Breast epithelium (tissue), 3 donors: ENCODE measurements around the gene AGR2.

ENCODE experiments used
- CTCF ChIP-seq, 3 donors: fragments of 450-650 bp; IDR thresholded peaks; one replicate each; pipeline ENCODE4 v1.5.1; 2016 to 2017; ENCODE audit warnings: antibody characterized with exemption in 3 of 3, mild to moderate bottlenecking in 3 of 3, moderate library complexity in 3 of 3
- POLR2A ChIP-seq: fragments of 450-650 bp; IDR thresholded peaks from one replicate; pipeline ENCODE4 v1.6.1; 2016; ENCODE audit warnings: antibody characterized with exemption, mild to moderate bottlenecking, moderate library complexity

DNA sequence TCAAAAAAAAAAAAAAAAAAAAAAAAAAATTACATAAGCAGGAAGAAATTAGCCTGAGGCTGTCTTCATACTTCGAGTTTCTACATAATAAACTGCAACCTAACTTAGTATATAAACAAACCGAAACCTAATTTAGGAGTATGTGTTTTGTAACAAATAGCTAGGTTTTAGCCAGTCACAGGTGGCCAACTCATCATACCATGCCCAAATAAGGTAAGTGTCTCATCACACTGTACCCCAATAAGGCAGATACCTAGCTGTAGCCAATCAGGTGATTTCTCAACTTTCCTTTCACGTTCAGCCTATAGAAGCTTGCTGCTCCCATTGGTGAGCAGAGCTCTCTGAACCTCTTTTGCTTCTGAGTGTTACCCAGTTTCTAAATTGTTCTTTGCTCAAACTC lies 13.9 kb upstream of the AGR2 start:
- no peak for TF ChIP-seq CTCF (IDR thresholded peaks at IDR 0.05)
- no peak for TF ChIP-seq POLR2A
